HepG2 (cell line): ENCODE measurements around the gene DMTF1. TPM values are rescaled to one million over a fixed set of nuclear protein-coding genes. Genes with fewer than 3 reads are reported as not detected.

Experiments used
- ATAC-seq: fragments of 200-7000 bp; cut with Tn5 transposase; 3 replicates; pipeline ENCODE4 v1.9.1; 2020; ENCODE audit warnings: mild to moderate bottlenecking, moderate library complexity
- BruUV-seq: library from RNA; stranded (reverse); fragments of 400-500 nt; replicated peaks from 2 replicates; lab custom pipeline; 2021; lab: Mats Ljungman, UMichigan
- CTCF ChIA-PET: fragments of 300-600 bp; formaldehyde crosslinking; extraction: SDS; loops from one replicate; lab custom pipeline; 2021; ENCODE audit warnings: low total read pairs, inconsistent platforms, low intra/inter-chr PET ratio; lab: Yijun Ruan, JAX
- POLR2A ChIA-PET: fragments of 350-600 bp; sonication (Branson Sonifier 250); formaldehyde crosslinking; loops from one replicate; lab custom pipeline; 2020; ENCODE audit warnings: antibody characterized with exemption, inconsistent platforms; lab: Yijun Ruan, JAX
- DNase-seq: peaks from one replicate; pipeline ENCODE4 v3.0.0-alpha.2; 2015; ENCODE audit warnings: low spot score
- FAIRE-seq: peaks from 3 replicates; lab custom pipeline; 2011; peaks lifted over from hg19 to GRCh38; lab: Jason Lieb, UNC
- H2AFZ ChIP-seq: one replicate; pipeline ENCODE4 v1.6.1; 2011; ENCODE audit warnings: low read length, inconsistent platforms
- H3K27ac ChIP-seq: fragments of 300-600 bp; 3 replicates; pipeline ENCODE4 v1.8.0; 2011; ENCODE audit warnings: mixed run types, mild to moderate bottlenecking, mixed read lengths, low read length, inconsistent platforms; ENCODE audit not compliant: insufficient read depth; ENCODE audit errors: extremely low read length
- H3K27me3 ChIP-seq, 2 experiments: fragments of 200-600 bp in 1 of 2; 2 replicates in 1 of 2; 3 replicates in 1 of 2; pipeline versions ENCODE4 v1.6.0 to v1.8.0; 2011; ENCODE audit warnings: low read length in 2 of 2, mild to moderate bottlenecking in 2 of 2, moderate library complexity in 2 of 2, inconsistent platforms in 1 of 2; ENCODE audit not compliant: insufficient read depth in 2 of 2, control insufficient read depth in 1 of 2
- H3K36me3 ChIP-seq, 2 experiments: fragments of 200-600 bp in 1 of 2; replicated peaks in 1 of 2; 2 replicates in 1 of 2; 3 replicates in 1 of 2; pipeline versions ENCODE4 v1.5.1 to v1.8.0; 2011; ENCODE audit warnings: low read length in 2 of 2, inconsistent platforms in 1 of 2; ENCODE audit not compliant: insufficient read depth in 2 of 2, control insufficient read depth in 1 of 2
- H3K4me1 ChIP-seq: 2 replicates; pipeline ENCODE4 v1.5.1; 2012; ENCODE audit warnings: low read length, inconsistent platforms; ENCODE audit not compliant: insufficient read depth
- H3K4me2 ChIP-seq: 2 replicates; pipeline ENCODE4 v1.6.0; 2011; ENCODE audit warnings: low read depth, low read length, inconsistent platforms
- H3K4me3 ChIP-seq, 3 experiments: fragments of 200-600 bp in 1 of 3; sonication (generic), shearing (Covaris generic) in 1 of 3; replicated peaks in 1 of 3; 2 replicates each; pipeline ENCODE4 v1.5.1; 2011 to 2016; ENCODE audit warnings: low read length in 3 of 3, inconsistent platforms in 2 of 3, low read depth in 2 of 3, mild to moderate bottlenecking in 2 of 3, control low read depth in 1 of 3, mixed read lengths in 1 of 3; ENCODE audit not compliant: insufficient read depth in 1 of 3
- H3K79me2 ChIP-seq: one replicate; pipeline ENCODE4 v1.6.1; 2011; ENCODE audit warnings: low read length, inconsistent platforms; ENCODE audit not compliant: insufficient read depth
- H3K9ac ChIP-seq: 2 replicates; pipeline ENCODE4 v1.6.0; 2011; ENCODE audit warnings: mild to moderate bottlenecking, low read depth, low read length, inconsistent platforms; ENCODE audit not compliant: insufficient read depth
- H3K9me3 ChIP-seq: 2 replicates; pipeline ENCODE4 v1.5.1; 2012; ENCODE audit warnings: mild to moderate bottlenecking, low read length
- H4K20me1 ChIP-seq: 2 replicates; pipeline ENCODE4 v1.6.0; 2011; ENCODE audit warnings: inconsistent platforms, mild to moderate bottlenecking, low read length, moderate library complexity; ENCODE audit not compliant: insufficient read depth
- ATAD3A ChIP-seq: sonication (generic); formaldehyde crosslinking; IDR thresholded peaks from 2 replicates; pipeline ENCODE4 v1.4.0; 2020; ENCODE audit warnings: missing genetic modification reagents
- E2F1 ChIP-seq: sonication (generic); formaldehyde crosslinking; IDR thresholded peaks from 2 replicates; pipeline ENCODE4 v1.5.0; 2020; ENCODE audit warnings: missing genetic modification reagents
- HDAC2 ChIP-seq: sonication (generic); formaldehyde crosslinking; IDR thresholded peaks from 2 replicates; pipeline ENCODE4 v1.4.0; 2020; ENCODE audit warnings: missing genetic modification reagents
- HMG20B ChIP-seq: conservative IDR thresholded peaks from 2 replicates; pipeline ENCODE4 v1.6.1; 2016; ENCODE audit warnings: missing genetic modification reagents, missing compliant biosample characterization
- MAFG ChIP-seq: sonication (generic); formaldehyde crosslinking; IDR thresholded peaks from 2 replicates; pipeline ENCODE4 v1.5.1; 2020; ENCODE audit warnings: mild to moderate bottlenecking, missing genetic modification reagents
- MTA1 ChIP-seq: sonication (generic); formaldehyde crosslinking; IDR thresholded peaks from 2 replicates; pipeline ENCODE4 v1.4.0; 2020; ENCODE audit warnings: missing genetic modification reagents, mild to moderate bottlenecking, borderline replicate concordance
- NFYB ChIP-seq: sonication (generic); formaldehyde crosslinking; IDR thresholded peaks from 2 replicates; pipeline ENCODE4 v1.4.0; 2020; ENCODE audit warnings: missing genetic modification reagents
- NONO ChIP-seq, 2 experiments: fragments of 450-650 bp in 1 of 2; sonication (generic) in 1 of 2; formaldehyde crosslinking in 1 of 2; IDR thresholded peaks in 1 of 2; conservative IDR thresholded peaks in 1 of 2; 2 replicates each; pipeline versions ENCODE4 v1.6.1 to v1.8.0; 2017 to 2022; ENCODE audit warnings: mild to moderate bottlenecking in 1 of 2, missing genetic modification reagents in 1 of 2, moderate library complexity in 1 of 2
- RARA ChIP-seq: IDR thresholded peaks from 2 replicates; pipeline ENCODE4 v1.6.1; 2016; ENCODE audit warnings: missing genetic modification reagents, missing compliant biosample characterization
- RXRA ChIP-seq: sonication (generic); formaldehyde crosslinking; IDR thresholded peaks from 2 replicates; pipeline ENCODE4 v1.5.1; 2020; ENCODE audit warnings: missing genetic modification reagents
- ZBTB39 ChIP-seq: sonication (generic); formaldehyde crosslinking; IDR thresholded peaks from 2 replicates; pipeline ENCODE4 v1.5.0; 2020; ENCODE audit warnings: missing genetic modification reagents
- ZBTB46 ChIP-seq: sonication (generic); formaldehyde crosslinking; IDR thresholded peaks from 2 replicates; pipeline ENCODE4 v1.4.0; 2020; ENCODE audit warnings: mild to moderate bottlenecking, missing genetic modification reagents, borderline replicate concordance
- ZNF180 ChIP-seq: sonication (generic); formaldehyde crosslinking; IDR thresholded peaks from 2 replicates; pipeline ENCODE4 v1.4.0; 2020; ENCODE audit warnings: low read depth, missing genetic modification reagents, borderline replicate concordance
- ZNF317 ChIP-seq: sonication (generic); formaldehyde crosslinking; IDR thresholded peaks from 2 replicates; pipeline ENCODE4 v1.5.0; 2020; ENCODE audit warnings: mild to moderate bottlenecking, missing genetic modification reagents
- ZNF678 ChIP-seq: sonication (generic); formaldehyde crosslinking; IDR thresholded peaks from 2 replicates; pipeline ENCODE4 v1.4.0; 2020; ENCODE audit warnings: mild to moderate bottlenecking, missing genetic modification reagents
- WGBS: methylation state at CpG from one replicate; pipeline ENCODE4 v1.1.6; 2017; ENCODE audit warnings: low lambda C conversion rate; 5-methylcytosine and 5-hydroxymethylcytosine counted together
- in situ Hi-C: cut with HindIII; loops from 2 replicates; pipeline ENCODE4 v1.10.0; 2017; ENCODE audit warnings: low pct_unique_long_range_greater_than_20kb; ENCODE audit not compliant: extremely low pct_ligation_motif_present
- intact Hi-C: fragments of 100-400 bp; cut with micrococcal nuclease; formaldehyde crosslinking; loops from one replicate; pipeline ENCODE4 v1.10.0; 2022; ENCODE audit not compliant: unreplicated experiment
- polyA plus RNA-seq, 8 experiments: library from polyadenylated mRNA; depleted of rRNA in 3 of 8; stranded (reverse) in 7 of 8; unstranded in 1 of 8; fragments of >200 nt; fragmentation: Illumina TruSeq in 4 of 8; extraction: Trizol in 4 of 8; gene quantifications; 2 replicates each; pipeline versions ENCODE4 v1.2.1 to v1.2.3, GENCODE V29; 2011 to 2016; ENCODE audit warnings: low read depth in 4 of 8, missing spikeins in 1 of 8, mixed read lengths in 1 of 8; ENCODE audit not compliant: insufficient read depth in 1 of 8
- total RNA-seq, 5 experiments: library from RNA; depleted of rRNA; stranded (reverse); fragments of >200 nt; fragmentation: Illumina TruSeq; extraction: Trizol; gene quantifications; 2 replicates each; pipeline ENCODE4 v1.2.3, GENCODE V29; 2016; ENCODE audit warnings: low read depth in 1 of 5
- TF ChIP-seq, protein P1 (sequence below): sonication (generic); formaldehyde crosslinking; IDR thresholded peaks from 2 replicates; pipeline ENCODE4 v1.8.0; 2022; ENCODE audit warnings: low read depth, missing genetic modification reagents

Gene DMTF1
- total and polyA plus RNA-seq, 2 of the 13 experiments (the other 11 are each of a cell fraction or from before 2014, with no cell fraction given) = 45.8 to 132 TPM

- Histone ChIP-seq H2AFZ (no peak overlapping the region), H3K9ac (no peak overlapping the region)
- CTCF ChIA-PET = no interaction called here
Measured at GRCh38 chr7:87113077-87113476, 39.2 kb upstream of the DMTF1 start.

More at GRCh38 chr7:87113077-87113476, 39.2 kb upstream of the DMTF1 start:
- BruUV-seq = no TSS peak
- no peaks in the 10 kb centered on the region for H3K36me3 ChIP-seq
- DNase-seq (no peak), FAIRE-seq (no peak), ATAC-seq (no peak)
- no peaks in the 10 kb centered on the region for H3K27me3 ChIP-seq
- no peaks in the 10 kb centered on the region for H4K20me1 ChIP-seq
- no peaks in the 10 kb centered on the region for H3K79me2 ChIP-seq
- TF ChIP-seq NONO (IDR thresholded peaks at IDR 0.05) (no peak), NONO (CRISPR knock-in tag; conservative IDR thresholded peaks at IDR 0.05) (no peak), ZNF180 (CRISPR knock-in tag) (no peak), MTA1 (CRISPR knock-in tag) (no peak), ZNF317 (no peak), ZNF678 (CRISPR knock-in tag) (no peak), NFYB (no peak), E2F1 (no peak), ZBTB39 (no peak), ZBTB46 (CRISPR knock-in tag) (no peak), RARA (CRISPR knock-in tag) (no peak), MAFG (no peak), HDAC2 (CRISPR knock-in tag) (no peak), HMG20B (CRISPR knock-in tag) (no peak), RXRA (no peak), ATAD3A (CRISPR knock-in tag) (no peak)
- TF ChIP-seq, protein P1, sequence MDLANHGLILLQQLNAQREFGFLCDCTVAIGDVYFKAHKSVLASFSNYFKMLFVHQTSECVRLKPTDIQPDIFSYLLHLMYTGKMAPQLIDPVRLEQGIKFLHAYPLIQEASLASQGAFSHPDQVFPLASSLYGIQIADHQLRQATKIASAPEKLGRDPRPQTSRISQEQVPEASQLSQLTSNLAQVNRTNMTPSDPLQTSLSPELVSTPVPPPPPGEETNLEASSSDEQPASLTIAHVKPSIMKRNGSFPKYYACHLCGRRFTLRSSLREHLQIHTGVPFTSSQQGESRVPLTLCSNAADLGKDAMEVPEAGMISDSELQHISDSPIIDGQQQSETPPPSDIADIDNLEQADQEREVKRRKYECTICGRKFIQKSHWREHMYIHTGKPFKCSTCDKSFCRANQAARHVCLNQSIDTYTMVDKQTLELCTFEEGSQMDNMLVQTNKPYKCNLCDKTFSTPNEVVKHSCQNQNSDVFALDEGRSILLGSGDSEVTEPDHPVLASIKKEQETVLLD = no peak
- WGBS = 0% methylated on average over 1 of the region's 1 CpG
- POLR2A ChIA-PET = no interaction called here
- H3K27ac ChIP-seq = no peak overlapping the region
- intact Hi-C loops (no loop called here), in situ Hi-C loops (no loop called here)
- H3K4me1 ChIP-seq = no peaks in the 10 kb centered on the region
- no peak overlapping the region for H3K4me2 ChIP-seq
- no peak overlapping the region for H3K4me3 ChIP-seq
- H3K9me3 ChIP-seq = no peaks in the 10 kb centered on the region
